ENCODE measurements around the gene ADAM22.
A peak's percentile ranks its signal among the peaks of the same experiment; 100 is the strongest.

- peak; percentile 61 for TF ChIP-seq CTCF (IDR thresholded peaks at IDR 0.05; ENCODE audit: borderline replicate concordance, extremely low read depth, low read length, poor library complexity, severe bottlenecking)
- TF ChIP-seq EZH2 (IDR thresholded peaks at IDR 0.05; ENCODE audit: borderline replicate concordance, low read depth, low read length, severe bottlenecking), result no peak
These were observed 286.0 kb downstream of the ADAM22 start, which contains the start of gene SRI for GRCh38 chr7:88219781-88220747.
